Activated T-helper 9 cell treated with anti-CD3 and anti-CD28 coated beads, Interleukin-2, amount 50 U/mL, for 16 hours (primary cell): ENCODE data around the gene MAP2.
"Not testable (repeated sequence)": the region's sequence is repeated elsewhere in the genome, so short reads cannot be mapped to it uniquely, and the experiment has no call there.

Experiments used
- DNase-seq: peaks from one replicate; pipeline ENCODE4 v3.0.0-alpha.2; 2020; ENCODE audit warnings: low read depth

Gene MAP2

DNA sequence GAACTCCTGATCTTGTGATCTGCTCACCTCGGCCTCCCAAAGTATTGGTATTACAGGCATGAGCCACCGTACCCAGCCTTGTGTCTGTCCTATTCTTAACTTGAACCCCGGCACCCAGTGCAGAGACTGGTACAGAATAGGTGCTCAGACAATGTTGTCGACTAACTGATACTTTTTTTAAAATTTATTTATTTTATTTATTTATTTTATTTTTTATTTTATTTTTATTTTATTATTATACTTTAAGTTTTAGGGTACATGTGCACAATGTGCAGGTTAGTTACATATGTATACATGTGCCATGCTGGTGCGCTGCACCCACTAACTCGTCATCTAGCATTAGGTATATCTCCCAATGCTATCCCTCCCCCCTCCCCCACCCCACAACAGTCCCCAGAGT lies 174.4 kb downstream of the MAP2 start:
- not testable (repeated sequence) for DNase-seq

DNA sequence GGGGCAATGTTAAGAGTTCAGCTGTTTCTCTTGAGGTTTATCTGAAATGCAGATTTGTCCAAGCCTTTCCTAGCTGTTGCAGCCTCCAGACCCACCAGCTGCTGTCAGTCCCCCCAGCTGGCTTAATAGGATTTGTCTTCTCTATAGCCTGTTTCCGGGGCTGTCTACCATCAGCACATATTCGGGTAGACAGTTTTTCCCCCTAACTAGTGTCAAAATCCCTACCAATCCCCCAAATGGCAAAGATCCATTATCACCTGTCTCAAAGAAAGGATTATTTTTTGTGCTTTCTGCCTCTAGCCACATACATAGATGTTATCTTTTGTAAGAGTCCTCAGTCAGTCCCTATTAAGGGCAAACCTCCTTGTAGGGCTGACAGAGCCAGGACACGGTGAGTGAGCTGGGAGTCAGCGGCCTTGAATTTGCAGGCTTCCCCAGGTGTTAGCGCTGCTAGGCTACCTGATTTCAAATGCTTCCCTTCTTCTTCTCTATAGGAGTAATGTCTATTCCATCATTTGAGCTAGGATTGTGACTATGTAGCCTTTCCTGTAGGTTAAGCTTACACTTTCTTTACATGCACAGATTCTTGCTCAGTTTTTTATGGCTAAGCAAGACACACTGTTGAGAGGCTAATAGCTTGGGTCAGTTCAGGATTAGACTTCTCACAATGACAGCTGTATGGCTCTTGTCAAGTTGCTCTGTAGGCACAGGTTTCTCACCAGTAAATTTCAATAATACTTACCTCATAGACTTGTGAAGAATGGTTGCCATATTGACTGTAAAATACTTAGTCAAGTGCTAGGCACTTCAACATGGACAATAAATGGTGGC lies 176.7 kb downstream of the MAP2 start:
- no peak for DNase-seq

DNA sequence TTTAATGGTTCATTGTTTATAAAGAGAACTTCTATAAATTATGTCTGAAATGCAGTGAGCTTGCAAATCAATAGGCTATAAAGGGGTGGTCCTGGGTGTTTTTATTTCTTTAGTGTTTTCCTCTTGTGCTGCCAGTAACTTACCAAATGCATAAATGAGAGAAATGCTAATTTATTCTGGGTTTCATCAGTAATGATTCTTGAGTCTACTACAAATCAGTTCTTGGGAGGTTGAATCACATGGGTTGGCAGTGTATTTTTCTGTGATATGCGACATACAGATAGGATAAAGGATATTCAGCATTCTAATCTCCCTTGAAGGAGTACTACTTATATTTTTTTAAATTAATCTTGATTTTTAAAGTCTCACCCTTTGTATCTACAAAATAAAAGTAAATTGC lies 177.7 kb downstream of the MAP2 start:
- no peak for DNase-seq

DNA sequence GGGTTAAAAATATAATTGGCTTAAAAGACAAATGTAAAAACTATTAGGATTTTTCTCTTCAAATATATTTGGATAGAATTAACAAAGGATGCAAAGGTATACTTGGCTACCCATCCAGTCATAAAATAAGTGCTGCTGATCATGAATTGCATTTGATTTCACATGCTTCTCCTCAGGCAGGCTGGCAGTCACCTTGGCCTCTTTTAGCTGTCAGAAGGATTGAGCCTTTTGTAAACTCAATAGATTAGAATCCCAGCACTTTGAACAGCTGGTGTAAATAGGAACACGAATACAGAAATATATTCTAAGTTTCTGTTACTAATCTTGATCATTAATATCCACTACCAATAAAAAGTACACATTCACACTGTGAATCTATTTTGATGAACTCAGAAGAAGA lies 178.4 kb downstream of the MAP2 start:
- DNase-seq, result no peak

DNA sequence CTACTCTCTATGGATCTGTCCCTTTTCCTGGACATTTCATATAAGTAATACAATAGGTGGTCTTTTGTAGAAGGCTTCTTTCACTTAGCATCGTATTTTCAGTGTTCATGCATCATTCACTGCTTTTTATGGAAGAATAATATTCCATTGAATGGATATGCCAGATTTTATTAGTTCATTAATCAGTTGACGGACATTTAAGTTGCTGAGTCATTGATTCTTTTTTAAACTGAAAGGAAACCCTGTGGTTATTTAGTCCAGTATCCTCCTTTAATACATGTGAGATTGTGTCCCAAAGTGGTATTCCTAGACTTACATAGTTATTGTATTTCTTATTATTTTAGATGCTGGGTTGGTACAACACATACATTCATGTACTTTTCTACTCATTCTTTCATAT lies 185.7 kb downstream of the MAP2 start:
- DNase-seq, result no peak

DNA sequence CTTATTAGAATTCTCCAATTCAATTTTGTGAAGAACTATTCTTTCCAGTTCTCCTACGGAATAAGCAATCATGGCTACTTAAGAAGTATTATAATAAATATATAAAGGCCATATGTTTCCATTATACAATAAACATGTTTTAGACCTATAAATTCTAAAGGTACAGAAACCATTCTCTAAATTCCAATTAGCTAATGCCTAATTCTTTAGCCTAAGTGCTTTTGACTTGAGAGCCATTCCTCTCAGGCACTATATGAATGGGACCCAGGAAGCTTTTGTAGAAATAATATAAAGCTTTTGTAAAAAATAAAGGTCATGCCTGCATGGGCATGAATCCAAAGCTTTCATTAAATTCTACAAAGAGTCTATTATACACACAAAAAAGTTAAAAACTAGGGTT lies 186.8 kb downstream of the MAP2 start:
- no peak for DNase-seq

DNA sequence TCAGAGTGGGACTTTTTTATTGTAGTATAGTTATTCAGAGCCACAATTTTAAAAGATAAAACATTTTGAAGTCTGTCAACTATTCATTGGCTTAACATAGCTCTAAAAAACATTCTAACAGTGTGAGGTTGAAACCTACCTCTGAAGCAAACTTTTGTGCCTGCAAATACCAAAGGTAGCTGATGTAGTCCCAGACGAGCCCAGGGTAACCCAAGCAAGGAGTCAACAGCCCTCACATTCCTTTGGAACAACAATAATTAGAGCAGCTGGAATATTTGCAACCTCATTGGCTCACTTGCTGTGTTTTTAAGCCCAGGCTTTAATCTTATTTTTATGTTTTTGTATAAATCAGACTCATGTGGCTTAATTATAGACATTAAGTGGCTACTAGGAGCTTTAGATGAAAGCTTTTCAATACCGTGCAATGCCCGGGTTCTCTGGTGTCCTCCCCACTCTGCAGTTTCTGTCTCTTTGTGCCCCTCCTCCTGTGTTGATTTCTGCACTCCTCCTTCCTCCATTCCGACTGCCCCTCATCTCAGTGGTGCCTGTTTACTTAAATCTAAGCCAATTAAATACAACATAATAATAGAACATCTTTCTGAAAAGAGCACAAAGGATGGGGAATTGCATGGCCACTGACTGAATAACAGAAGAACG lies 189.9 kb downstream of the MAP2 start:
- no peak for DNase-seq

DNA sequence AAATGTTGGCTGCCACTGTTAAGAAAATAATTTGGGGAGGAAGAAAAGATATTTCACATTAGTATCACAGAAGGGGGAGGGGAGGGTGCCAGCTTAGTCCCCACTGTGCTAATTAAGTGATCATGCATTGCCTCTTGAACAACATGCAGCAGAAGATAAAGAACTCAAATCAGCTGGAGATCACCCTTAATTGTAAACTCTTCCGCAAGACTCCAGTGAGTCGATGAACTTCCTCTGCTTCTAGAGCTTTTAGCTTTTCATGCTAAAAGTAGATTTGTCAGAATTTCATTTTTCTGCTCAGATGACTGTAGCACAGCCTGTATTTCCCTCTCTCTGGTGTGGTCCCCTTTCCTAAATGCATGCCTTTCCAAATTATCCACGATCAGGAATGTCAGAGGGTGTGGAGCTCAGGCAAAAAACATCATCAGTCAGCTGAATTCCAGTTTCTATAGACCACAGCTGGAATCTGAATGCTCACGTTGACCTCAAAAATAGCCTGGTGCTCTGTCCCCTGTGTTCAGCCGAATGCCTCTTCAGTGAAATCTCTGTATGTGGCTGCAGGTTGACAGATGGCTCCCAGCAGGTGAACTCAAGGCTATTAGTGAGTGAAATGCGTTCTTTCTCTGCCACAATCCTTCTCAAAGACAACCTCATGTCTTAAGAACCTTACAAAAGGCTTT lies 191.0 kb downstream of the MAP2 start:
- DNase-seq, result no peak

DNA sequence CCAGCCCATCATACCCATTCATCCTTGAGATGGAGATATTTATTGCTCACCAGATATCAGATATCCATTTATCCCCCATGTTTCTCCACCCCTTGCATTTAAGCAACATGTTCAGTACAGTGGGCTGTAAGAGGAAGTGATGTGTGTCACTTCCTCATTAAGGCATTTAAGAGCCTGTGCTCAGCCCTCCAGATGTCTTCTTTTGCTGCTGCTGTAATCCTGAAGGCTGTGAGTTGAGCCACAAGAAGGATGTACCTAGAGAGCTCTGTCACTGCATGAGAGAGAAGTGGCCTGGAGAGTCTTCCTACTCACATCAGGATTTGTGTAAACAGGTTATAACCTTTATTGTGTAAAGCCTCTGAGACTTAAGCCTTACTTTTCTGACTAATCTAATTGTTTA lies 195.9 kb downstream of the MAP2 start:
- DNase-seq, result no peak

DNA sequence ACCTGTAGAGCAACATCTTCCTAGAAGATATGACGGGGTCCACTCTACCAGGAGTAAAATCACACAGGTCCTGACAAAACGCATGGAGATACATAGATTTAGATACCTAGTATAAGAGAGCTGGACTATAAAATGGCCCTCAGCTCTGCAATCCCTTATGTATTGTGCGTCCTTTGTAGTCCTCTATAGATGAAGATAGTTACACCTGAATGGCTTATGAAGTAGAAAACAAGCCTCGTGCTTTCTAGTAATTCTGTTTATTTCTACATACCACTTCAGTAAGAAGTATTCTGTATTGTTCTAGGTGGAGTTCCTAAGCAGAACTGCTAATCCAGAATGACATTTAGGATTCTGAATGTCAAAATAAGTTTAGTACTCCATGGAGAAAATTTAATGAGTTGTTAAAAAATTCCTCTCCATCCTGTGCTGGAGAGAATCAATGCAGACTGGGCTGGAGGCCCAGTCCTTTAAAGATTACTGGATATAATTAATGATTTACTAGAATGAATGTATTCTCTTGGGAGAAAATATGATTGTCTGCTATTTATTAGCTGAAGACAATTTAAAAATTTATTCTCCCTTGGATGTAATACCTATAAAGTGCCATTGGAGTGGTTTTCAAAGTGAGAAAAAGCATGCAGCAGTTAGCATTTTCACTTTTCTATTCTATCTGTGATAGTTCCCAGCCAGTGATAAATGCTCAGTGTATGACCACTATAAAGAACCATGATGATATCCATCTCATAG lies 200.5 kb downstream of the MAP2 start:
- DNase-seq, result no peak

DNA sequence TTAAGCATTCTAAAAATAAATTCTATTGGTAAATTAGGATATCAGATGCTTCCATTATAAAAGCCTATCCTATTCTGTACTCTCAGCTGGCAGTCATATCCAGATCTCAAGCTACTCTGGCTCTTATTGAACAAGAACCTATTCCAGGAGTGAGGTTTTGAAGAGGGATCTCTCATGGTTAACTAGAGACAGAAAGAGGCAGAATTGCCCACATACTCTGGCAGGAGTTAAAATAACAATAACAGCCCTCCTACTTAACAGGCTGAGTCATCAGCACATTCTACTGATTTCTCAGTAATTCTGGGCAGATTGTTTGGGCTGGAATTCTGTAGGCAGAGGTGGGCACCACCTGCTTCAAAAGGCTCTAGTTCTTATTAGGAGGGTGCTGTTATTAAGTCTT lies 205.8 kb downstream of the MAP2 start:
- no peak for DNase-seq

DNA sequence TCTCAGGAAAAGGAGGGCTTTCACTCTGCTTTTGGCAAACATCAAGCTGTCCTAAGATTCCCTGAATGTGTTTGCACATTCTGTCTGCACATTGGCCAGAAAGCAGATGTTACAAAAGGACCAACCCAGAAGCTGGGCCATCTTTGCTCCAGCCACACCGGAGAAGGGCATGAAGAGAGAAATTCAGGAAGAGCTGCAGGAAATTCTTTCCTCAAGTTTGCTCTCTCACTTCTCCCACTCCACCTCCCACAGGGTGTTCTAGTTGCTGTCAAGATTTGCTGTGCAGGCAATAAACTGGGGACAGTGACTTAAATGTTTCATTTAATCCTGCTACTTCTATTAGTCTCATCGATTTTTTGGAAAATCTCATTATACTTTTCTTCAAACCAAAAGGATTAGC lies 210.1 kb downstream of the MAP2 start:
- no peak for DNase-seq

DNA sequence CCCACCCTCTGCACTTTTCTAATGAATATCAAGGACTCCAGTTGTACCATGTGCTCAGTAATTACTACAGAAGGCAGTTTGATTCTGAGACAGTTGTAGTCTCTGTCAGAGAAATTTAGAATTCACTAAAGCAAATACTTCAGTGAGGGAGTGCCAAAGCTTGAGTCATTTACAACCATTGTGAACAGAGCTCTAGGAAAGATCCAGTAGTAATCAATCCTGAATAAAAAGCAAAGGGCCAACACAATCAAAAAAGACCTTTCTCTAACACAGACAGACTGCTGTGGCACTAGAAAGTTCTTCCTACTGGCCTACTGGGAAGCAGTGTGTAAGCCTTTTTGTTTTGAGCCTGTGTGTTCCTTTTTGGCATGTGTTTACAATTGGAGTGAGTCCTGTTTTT lies 212.2 kb downstream of the MAP2 start:
- DNase-seq, result no peak

DNA sequence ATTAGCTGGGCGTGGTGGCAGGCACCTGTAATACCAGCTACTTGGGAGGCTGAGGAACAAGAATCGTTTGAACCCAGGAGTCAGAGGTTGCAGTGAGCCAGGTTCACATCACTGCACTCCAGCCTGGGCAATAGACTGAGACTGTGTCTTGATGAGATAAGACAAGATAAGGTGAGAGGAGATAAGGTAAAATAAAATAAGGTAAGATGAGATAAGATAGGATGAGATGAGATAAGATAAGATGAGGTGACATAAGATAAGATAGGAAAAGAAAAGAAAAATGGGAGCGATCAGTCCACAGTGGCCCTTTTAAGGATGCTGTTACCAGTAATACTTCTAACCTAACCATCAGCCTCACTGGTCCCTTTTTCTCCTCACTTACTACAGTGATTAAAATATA lies 213.4 kb downstream of the MAP2 start:
- DNase-seq, result no peak

DNA sequence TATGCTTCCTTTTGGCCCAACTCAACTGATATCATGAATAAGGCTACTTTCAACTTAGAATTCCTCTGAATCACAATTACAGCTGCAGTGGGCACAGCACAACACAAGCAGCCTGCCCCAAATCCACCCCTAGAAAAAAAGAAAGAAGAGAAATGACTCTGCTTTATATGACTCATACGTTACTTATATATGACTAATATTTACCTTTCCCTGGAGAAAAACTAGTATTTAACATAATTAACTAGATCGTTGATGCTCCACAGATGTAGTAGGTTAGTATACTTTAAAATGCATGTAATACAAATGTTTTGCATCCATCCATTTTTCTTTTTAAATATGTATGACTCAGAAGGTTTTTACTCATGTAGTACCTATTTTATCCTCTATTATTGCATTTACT lies 214.5 kb downstream of the MAP2 start:
- no peak for DNase-seq

DNA sequence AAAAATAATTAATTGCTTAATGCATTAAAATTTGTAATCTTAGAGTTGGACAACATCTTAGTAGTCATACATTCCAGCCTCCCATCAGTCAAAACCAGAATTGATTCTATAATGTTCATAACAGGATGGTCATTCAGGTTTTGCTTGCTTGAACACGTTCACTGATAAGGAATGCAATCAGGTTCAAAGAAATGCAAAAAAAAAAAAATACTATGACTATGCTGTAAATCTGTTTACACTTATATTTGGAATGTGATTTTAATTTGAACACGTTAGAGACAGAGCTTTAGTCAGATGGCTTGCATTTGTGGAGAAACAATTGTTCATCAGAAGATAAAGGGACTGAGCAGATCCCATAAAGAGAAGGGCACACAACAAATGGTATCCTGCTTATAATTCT lies 216.5 kb downstream of the MAP2 start:
- DNase-seq, result no peak

DNA sequence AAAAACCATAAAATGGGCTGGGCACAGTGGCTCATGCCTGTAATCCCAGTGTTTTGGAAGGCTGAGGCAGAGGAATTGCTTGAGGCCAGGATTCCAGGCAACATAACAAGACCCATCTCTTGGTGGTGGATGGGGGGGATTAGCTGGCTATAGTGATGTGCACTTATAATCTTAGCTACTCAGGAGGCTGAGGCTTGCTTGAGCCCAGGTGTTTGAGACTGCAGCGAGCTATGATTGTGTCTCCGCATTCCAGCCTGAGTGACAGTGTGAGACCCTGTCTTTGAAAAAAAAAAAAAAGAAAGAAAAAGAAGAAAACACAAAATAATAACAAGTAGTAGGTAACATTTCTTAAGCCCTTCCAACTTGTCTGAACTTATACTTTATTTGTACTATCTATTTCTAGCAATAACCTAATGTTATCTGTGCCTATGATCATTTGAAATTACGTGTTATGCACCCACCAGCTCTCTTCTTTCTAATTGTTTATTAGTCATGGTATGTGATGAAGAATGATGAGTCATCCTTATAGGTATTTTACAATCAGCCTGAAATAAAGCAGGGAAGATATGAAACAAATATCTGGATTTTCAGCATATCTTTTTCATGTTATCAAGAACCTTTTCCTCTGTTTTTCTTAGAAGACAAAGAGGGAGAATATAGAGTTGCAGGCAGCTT lies 218.4 kb downstream of the MAP2 start:
- DNase-seq, result no peak

DNA sequence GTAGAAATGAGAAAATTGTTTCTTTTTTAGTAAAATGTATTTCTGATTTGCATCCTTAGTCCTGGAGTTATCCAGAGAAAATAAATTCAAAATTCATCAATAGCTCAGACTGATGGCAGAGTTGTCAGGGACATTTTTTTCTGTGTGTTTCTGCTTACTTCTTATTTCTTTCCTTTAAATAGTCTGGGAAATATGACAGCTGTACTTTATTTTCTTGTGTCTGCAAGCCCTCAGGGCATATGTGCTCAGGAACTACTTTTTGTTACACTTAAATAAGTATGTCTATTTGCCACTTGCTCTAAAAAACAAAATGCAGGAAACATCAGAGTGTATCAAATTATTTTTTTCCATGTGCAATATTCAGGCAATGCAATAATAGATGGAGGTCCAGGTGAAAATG lies 221.0 kb downstream of the MAP2 start:
- DNase-seq, result no peak

DNA sequence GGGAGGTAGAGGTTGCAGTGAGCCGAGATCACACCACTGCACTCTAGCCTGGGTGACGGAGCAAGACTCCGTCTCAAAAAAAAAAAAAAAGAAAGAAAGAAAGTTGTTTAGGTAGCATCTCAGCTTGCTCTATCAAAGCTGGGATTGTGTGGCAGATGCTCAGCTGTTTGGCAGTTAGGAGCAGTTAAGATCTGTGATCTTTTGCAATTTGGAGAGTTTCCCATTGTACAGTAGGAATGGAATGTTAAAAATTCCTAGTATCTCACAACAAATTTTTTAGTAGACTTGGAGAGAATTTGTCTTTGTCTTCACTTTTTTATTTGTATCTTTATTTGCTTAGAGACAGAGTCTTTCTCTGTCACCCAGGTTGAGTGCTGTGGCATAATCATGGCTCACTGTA lies 224.9 kb downstream of the MAP2 start:
- DNase-seq, result no peak

DNA sequence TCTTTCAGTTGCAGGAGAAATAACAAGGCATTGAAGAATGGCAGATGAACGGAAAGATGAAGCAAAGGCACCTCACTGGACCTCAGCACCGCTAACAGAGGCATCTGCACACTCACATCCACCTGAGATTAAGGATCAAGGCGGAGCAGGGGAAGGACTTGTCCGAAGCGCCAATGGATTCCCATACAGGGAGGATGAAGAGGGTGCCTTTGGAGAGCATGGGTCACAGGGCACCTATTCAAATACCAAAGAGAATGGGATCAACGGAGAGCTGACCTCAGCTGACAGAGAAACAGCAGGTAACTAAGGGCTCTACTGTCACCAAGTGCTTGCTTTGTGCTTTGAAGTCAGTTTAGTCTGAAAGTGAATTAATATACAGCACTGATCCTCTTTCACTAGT lies 229.3 kb downstream of the MAP2 start:
- no peak for DNase-seq

DNA sequence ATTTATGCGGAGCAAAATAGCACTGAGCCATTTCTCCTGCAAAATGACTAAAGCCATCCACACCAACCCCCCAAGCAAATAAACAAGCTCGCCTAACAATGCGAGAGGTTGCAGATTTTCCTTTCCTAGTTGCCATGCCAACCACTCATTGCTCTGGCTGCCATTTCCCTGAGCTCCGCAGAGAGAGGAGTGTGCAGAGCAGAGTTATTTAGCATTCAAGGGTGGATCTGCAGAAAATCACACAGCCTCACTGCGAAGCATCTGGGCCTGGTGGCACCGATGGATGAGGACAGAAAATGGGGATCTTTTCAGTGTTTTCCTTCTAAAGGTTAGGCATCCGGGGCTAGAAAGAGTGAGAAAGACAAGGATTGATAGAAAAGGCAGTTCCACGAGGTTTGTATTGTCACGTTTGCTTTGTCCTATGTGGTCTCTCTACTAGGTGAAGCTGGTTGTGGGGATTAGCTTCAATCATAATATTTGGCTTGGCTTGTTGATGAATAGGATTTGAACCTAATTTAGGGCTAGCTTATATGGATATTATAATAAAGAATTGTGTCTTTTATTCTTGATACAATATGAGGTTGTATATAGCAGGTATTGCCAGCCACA lies 237.5 kb downstream of the MAP2 start:
- no peak for DNase-seq

DNA sequence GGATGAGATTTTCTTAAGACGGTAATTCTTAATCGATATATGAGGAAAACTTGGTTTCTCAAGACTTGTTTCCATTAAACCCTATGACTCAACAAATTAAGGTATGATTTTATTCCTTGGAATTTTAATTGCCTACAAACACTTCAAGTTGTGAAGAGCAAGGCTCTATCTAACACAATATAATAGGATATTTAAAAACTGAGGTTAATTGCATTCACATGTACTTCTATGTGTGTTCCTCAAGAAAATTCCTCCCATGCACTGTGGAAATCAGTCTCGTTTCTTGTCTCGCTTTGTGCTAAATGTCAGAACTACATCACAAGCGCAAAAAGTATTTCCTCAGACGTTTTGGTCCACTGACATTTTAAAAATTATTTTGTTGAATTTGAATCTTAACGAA lies 238.2 kb downstream of the MAP2 start:
- DNase-seq, result no peak
